ENCODE measurements around the gene GHRHR.

GHRHR gene

DNA sequence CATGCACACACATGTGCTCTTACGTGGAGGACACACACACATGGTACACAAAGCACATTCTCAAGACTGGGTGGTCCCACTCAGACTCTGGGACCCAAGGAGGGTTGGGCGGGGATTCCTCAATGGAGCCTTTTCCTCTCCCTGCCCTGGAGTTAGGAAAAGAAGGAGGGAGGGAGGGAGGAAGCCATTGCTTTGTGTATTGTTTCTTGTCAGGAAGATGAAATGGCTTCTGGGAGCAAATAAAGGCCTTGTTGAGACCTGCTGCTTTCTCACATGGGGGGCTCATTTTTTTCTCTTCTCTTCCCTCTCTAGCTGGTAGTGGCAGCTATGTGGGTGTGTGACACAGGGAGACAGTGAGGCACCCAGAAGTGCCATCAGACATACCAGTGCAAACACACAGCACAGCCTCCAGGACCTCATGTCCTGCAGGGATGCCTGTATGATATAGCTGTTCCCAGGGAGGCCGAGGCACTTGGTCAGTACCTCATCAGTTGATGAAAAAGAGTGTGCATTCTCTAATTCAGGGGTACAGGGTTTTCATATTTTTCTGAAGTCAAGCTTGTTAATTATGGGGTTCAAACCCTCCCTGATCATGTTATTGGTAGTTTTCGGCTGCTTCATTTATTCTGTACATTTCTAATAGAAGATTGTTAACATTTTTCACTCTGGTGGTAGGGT lies 46.4 kb upstream of the GHRHR start:
- DNase-seq (ENCODE audit: low read depth): no peak
- TF ChIP-seq, protein P1, sequence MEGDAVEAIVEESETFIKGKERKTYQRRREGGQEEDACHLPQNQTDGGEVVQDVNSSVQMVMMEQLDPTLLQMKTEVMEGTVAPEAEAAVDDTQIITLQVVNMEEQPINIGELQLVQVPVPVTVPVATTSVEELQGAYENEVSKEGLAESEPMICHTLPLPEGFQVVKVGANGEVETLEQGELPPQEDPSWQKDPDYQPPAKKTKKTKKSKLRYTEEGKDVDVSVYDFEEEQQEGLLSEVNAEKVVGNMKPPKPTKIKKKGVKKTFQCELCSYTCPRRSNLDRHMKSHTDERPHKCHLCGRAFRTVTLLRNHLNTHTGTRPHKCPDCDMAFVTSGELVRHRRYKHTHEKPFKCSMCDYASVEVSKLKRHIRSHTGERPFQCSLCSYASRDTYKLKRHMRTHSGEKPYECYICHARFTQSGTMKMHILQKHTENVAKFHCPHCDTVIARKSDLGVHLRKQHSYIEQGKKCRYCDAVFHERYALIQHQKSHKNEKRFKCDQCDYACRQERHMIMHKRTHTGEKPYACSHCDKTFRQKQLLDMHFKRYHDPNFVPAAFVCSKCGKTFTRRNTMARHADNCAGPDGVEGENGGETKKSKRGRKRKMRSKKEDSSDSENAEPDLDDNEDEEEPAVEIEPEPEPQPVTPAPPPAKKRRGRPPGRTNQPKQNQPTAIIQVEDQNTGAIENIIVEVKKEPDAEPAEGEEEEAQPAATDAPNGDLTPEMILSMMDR (conservative IDR thresholded peaks at IDR 0.05; ENCODE audit: control insufficient read depth, insufficient read depth, low read depth, low read length): no peak
- no peak overlapping the region for H3K4me3 ChIP-seq (ENCODE audit: control insufficient read depth, low read depth, low read length)

GRCh38 chr7:30918676-30919075 lies 45.1 kb upstream of the GHRHR start:
- no peak overlapping the region for H3K4me3 ChIP-seq (ENCODE audit: control insufficient read depth, low read depth, low read length)
- TF ChIP-seq, protein P1 (conservative IDR thresholded peaks at IDR 0.05; ENCODE audit: control insufficient read depth, insufficient read depth, low read depth, low read length): no peak
- no peak for DNase-seq (ENCODE audit: low read depth)

- H3K4me3 ChIP-seq (ENCODE audit: control insufficient read depth, low read depth, low read length): no peak overlapping the region
- DNase-seq (ENCODE audit: low read depth): peak; percentile 37
- TF ChIP-seq, protein P1 (conservative IDR thresholded peaks at IDR 0.05; ENCODE audit: control insufficient read depth, insufficient read depth, low read depth, low read length): no peak
These were observed 43.7 kb upstream of the GHRHR start for GRCh38 chr7:30920021-30920583.

DNA sequence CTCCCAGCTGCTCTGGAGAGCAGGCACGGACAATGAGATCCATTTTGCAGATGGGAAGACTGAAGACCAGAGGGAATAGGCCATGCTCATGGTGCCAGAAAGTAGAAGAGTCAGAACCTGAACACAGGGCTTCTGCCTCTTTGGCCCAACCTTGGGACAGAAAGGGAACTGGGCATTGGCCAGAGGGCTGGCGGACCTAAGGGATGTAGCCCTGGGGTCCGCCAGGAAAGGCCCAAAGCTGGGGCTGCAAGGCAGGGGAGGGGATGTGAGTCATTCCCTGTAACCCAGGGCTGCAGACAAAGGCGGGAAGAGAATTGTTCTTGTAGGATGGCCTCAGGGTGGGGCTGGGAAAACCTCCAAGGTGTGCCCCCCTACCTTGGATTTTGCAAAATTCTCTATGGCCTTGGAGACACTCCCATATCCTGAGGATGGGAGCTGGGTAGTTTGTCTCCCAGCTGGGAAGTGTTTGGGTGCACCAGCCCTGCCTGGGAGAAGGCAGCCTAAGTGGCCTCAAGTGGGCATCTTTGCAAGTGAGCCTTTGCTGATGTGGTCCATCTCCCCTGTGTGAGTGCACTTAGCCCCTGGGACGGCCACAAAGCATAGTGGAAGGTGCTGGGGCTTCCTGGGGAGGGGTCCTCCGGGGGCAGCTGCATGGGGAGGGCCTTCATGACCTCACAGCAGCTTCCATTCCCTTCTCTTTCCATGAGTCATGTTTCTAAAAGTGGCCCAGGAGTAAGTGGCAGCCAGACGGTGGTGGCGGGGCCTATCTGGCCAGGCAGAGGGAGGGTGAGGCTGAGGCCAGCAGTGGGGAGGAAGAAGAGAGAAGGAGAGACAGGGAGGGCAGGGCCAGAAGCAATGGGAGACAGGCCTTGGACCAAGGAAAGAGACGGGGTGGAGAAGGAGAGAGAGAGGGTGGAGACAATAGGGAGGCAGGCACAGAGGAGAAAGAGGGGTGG lies 42.9 kb upstream of the GHRHR start:
- peak; percentile 23 for DNase-seq (ENCODE audit: low read depth)
- no peak overlapping the region for H3K4me3 ChIP-seq (ENCODE audit: control insufficient read depth, low read depth, low read length)
- TF ChIP-seq, protein P1 (conservative IDR thresholded peaks at IDR 0.05; ENCODE audit: control insufficient read depth, insufficient read depth, low read depth, low read length): no peak

- DNase-seq (ENCODE audit: low read depth): no peak
- TF ChIP-seq, protein P1 (conservative IDR thresholded peaks at IDR 0.05; ENCODE audit: control insufficient read depth, insufficient read depth, low read depth, low read length): no peak
- H3K4me3 ChIP-seq (ENCODE audit: control insufficient read depth, low read depth, low read length): no peak overlapping the region
These were observed 42.0 kb upstream of the GHRHR start for GRCh38 chr7:30921540-30922401.

GRCh38 chr7:30922596-30922995 lies 41.2 kb upstream of the GHRHR start:
- TF ChIP-seq, protein P1 (conservative IDR thresholded peaks at IDR 0.05; ENCODE audit: control insufficient read depth, insufficient read depth, low read depth, low read length): no peak
- no peak overlapping the region for H3K4me3 ChIP-seq (ENCODE audit: control insufficient read depth, low read depth, low read length)
- DNase-seq (ENCODE audit: low read depth): no peak
